Esophagus muscularis mucosa (tissue), 3 donors: ENCODE data around the gene PDZD11.

Source experiments
- CTCF ChIP-seq, 3 experiments: fragments of 200-600 bp in 2 of 3; fragments of 450-650 bp in 1 of 3; sonication (generic) in 2 of 3; IDR thresholded peaks; one replicate each; pipeline ENCODE4 v1.5.1; 2017 to 2019; ENCODE audit warnings: antibody characterized with exemption in 3 of 3, mild to moderate bottlenecking in 2 of 3, moderate library complexity in 1 of 3
- POLR2AphosphoS5 ChIP-seq, 2 donors: sonication (generic); formaldehyde crosslinking; IDR thresholded peaks; one replicate each; pipeline ENCODE4 v1.6.1; 2017; ENCODE audit warnings: antibody characterized with exemption in 2 of 2

- TF ChIP-seq CTCF (IDR thresholded peaks at IDR 0.05), result no peak
- no peak for TF ChIP-seq POLR2AphosphoS5 (IDR thresholded peaks at IDR 0.05)
Measured at GRCh38 chrX:70281951-70282350, 7.8 kb downstream of the PDZD11 start, which contains the start of gene RAB41.
